Muscle layer of duodenum (tissue), 2 donors: Measurements from ENCODE around the gene ATP1A4.
A peak's percentile ranks its signal among the peaks of the same experiment; 100 is the strongest.

Source experiments
- H3K27ac ChIP-seq: one replicate; pipeline ENCODE4 v1.7.0; 2013; ENCODE audit warnings: mild to moderate bottlenecking, low read length
- H3K27me3 ChIP-seq: one replicate; pipeline ENCODE4 v1.7.0; 2013; ENCODE audit warnings: low read depth, mild to moderate bottlenecking, control low read depth, low read length
- H3K36me3 ChIP-seq, 2 donors: one replicate each; pipeline ENCODE4 v1.7.0; 2013; ENCODE audit warnings: low read length in 2 of 2, control low read depth in 1 of 2, mild to moderate bottlenecking in 1 of 2; ENCODE audit not compliant: insufficient read depth in 2 of 2, control insufficient read depth in 1 of 2
- H3K4me1 ChIP-seq, 2 donors: one replicate each; pipeline ENCODE4 v1.7.0; 2013; ENCODE audit warnings: low read length in 2 of 2, mild to moderate bottlenecking in 2 of 2, control low read depth in 1 of 2, moderate library complexity in 1 of 2; ENCODE audit not compliant: insufficient read depth in 2 of 2, control insufficient read depth in 1 of 2
- H3K4me3 ChIP-seq, 2 donors: one replicate each; pipeline ENCODE4 v1.7.0; 2013; ENCODE audit warnings: low read length in 2 of 2, low read depth in 1 of 2, mild to moderate bottlenecking in 1 of 2
- H3K9me3 ChIP-seq, 2 donors: one replicate each; pipeline ENCODE4 v1.7.0; 2013; ENCODE audit warnings: low read length in 2 of 2, control low read depth in 1 of 2, mild to moderate bottlenecking in 1 of 2; ENCODE audit not compliant: control insufficient read depth in 1 of 2
- donor health status: healthy.

Gene ATP1A4

GRCh38 chr1:160114085-160114484 is 37.3 kb upstream of the ATP1A4 start:
- Histone ChIP-seq H3K4me1 (peaks cover 0 to 53% of the 10 kb centered on the region in 2 donors), H3K27me3 (peaks cover 6% of the 10 kb centered on the region), H3K27ac (no peak overlapping the region), H3K36me3 (no peaks in the 10 kb centered on the region), H3K4me3 (no peak overlapping the region), H3K9me3 (no peaks in the 10 kb centered on the region)

GRCh38 chr1:160115545-160116282 is 35.7 kb upstream of the ATP1A4 start, which contains the start of gene ATP1A2:
TSS of gene ATP1A2 (plus strand) at chr1:160115759. CDS start at chr1:160115862, 103 bp downstream.
- Histone ChIP-seq H3K36me3 (no peaks in the 10 kb centered on the region), H3K27me3 (peaks cover 6% of the 10 kb centered on the region), H3K4me3 (peak within 1 kb of the TSS; percentile 51 to 60), H3K27ac (peak within 1 kb of the TSS; percentile 33), H3K9me3 (no peaks in the 10 kb centered on the region), H3K4me1 (peaks cover 0 to 52% of the 10 kb centered on the region in 2 donors)

GRCh38 chr1:160116283-160117147 is 34.9 kb upstream of the ATP1A4 start:
- peaks cover 0 to 52% of the 10 kb centered on the region in 2 donors for H3K4me1 ChIP-seq

GRCh38 chr1:160117300-160117699 is 34.1 kb upstream of the ATP1A4 start:
- peaks cover 0 to 6% of the 10 kb centered on the region in 2 donors for H3K36me3 ChIP-seq
- H3K27ac ChIP-seq = no peak overlapping the region
- H3K4me3 ChIP-seq = peak overlapping the region; percentile 51 to 60
- no peaks in the 10 kb centered on the region for H3K9me3 ChIP-seq
- H3K27me3 ChIP-seq = peaks cover 6% of the 10 kb centered on the region
- H3K4me1 ChIP-seq = peaks cover 0 to 47% of the 10 kb centered on the region in 2 donors

More at GRCh38 chr1:160116283-160117147, 34.9 kb upstream of the ATP1A4 start:
- peaks cover 6% of the 10 kb centered on the region for H3K27me3 ChIP-seq
- no peaks in the 10 kb centered on the region for H3K9me3 ChIP-seq
- H3K27ac ChIP-seq = peak overlapping the region; percentile 33
- peak overlapping the region; percentile 51 to 60 for H3K4me3 ChIP-seq
- H3K36me3 ChIP-seq = peaks cover 0 to 5% of the 10 kb centered on the region in 2 donors

GRCh38 chr1:160117709-160118183 is 33.7 kb upstream of the ATP1A4 start:
- Histone ChIP-seq H3K27me3 (peaks cover 6% of the 10 kb centered on the region), H3K4me1 (peaks cover 0 to 43% of the 10 kb centered on the region in 2 donors), H3K9me3 (no peaks in the 10 kb centered on the region), H3K36me3 (peaks cover 0 to 8% of the 10 kb centered on the region in 2 donors), H3K27ac (no peak overlapping the region), H3K4me3 (peak overlapping the region; percentile 51 to 60)

- H3K4me1 ChIP-seq = peaks cover 0 to 38% of the 10 kb centered on the region in 2 donors
- peaks cover 6% of the 10 kb centered on the region for H3K27me3 ChIP-seq
- no peak overlapping the region for H3K4me3 ChIP-seq
- no peaks in the 10 kb centered on the region for H3K9me3 ChIP-seq
- H3K27ac ChIP-seq = no peak overlapping the region
- peaks cover 0 to 8% of the 10 kb centered on the region in 2 donors for H3K36me3 ChIP-seq
Measured at GRCh38 chr1:160118928-160119327, 32.5 kb upstream of the ATP1A4 start.

- Histone ChIP-seq H3K4me1 (peaks cover 0 to 36% of the 10 kb centered on the region in 2 donors), H3K27ac (no peak overlapping the region), H3K9me3 (no peaks in the 10 kb centered on the region)
Measured at GRCh38 chr1:160120797-160121196, 30.6 kb upstream of the ATP1A4 start.

GRCh38 chr1:160121388-160121787 is 30.0 kb upstream of the ATP1A4 start:
- H3K4me3 ChIP-seq = no peak overlapping the region
- peaks cover 0 to 15% of the 10 kb centered on the region in 2 donors for H3K36me3 ChIP-seq
- no peak overlapping the region for H3K27ac ChIP-seq
- no peaks in the 10 kb centered on the region for H3K9me3 ChIP-seq
- H3K4me1 ChIP-seq = peaks cover 0 to 36% of the 10 kb centered on the region in 2 donors
- H3K27me3 ChIP-seq = peaks cover 6% of the 10 kb centered on the region

More at GRCh38 chr1:160120797-160121196, 30.6 kb upstream of the ATP1A4 start:
- Histone ChIP-seq H3K27me3 (peaks cover 6% of the 10 kb centered on the region), H3K36me3 (peaks cover 0 to 12% of the 10 kb centered on the region in 2 donors), H3K4me3 (no peak overlapping the region)

- H3K27ac ChIP-seq = no peak overlapping the region
- H3K36me3 ChIP-seq = peaks cover 0 to 27% of the 10 kb centered on the region in 2 donors
Measured at GRCh38 chr1:160122978-160123495, 28.4 kb upstream of the ATP1A4 start.

GRCh38 chr1:160123726-160124125 is 27.7 kb upstream of the ATP1A4 start:
- no peaks in the 10 kb centered on the region for H3K27me3 ChIP-seq
- peaks cover 0 to 33% of the 10 kb centered on the region in 2 donors for H3K4me1 ChIP-seq
- no peak overlapping the region for H3K4me3 ChIP-seq
- no peak overlapping the region for H3K27ac ChIP-seq
- H3K36me3 ChIP-seq = peaks cover 0 to 27% of the 10 kb centered on the region in 2 donors
- H3K9me3 ChIP-seq = no peaks in the 10 kb centered on the region

More at GRCh38 chr1:160122978-160123495, 28.4 kb upstream of the ATP1A4 start:
- Histone ChIP-seq H3K4me3 (no peak overlapping the region), H3K4me1 (peaks cover 0 to 39% of the 10 kb centered on the region in 2 donors), H3K27me3 (no peaks in the 10 kb centered on the region), H3K9me3 (no peaks in the 10 kb centered on the region)
